Activated CD8-positive, alpha-beta memory T cell treated with anti-CD3 and anti-CD28 coated beads for 4 hours (primary cell): ENCODE results near the gene NMNAT2.
"Not testable (repeated sequence)": the region's sequence is repeated elsewhere in the genome, so short reads cannot be mapped to it uniquely, and the experiment has no call there.

ENCODE experiments used
- DNase-seq, 2 donors: peaks; one replicate each; pipeline ENCODE4 v3.0.0-alpha.2; 2020; ENCODE audit warnings: low read depth in 2 of 2

NMNAT2 gene

DNA sequence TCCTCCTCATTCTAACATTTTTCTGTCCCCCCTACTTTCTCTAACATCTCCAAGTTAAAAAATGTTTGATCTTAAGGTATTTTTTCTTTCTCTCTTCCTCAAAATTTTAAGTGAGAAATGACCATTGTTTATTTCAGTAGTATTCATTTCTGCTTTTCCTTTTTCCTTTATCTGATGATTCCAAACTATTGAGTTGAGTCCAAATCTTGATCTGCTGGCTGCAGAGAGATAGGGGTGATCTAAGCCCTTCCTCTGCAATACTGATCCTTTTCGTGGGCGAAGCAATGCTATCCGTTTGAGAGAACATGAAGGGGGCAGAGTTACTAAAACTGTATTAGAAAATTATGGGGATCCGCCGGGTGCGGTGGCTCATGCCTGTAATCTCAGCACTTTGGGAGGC, 516 bp upstream of the NMNAT2 start:
- no peak for DNase-seq

DNA sequence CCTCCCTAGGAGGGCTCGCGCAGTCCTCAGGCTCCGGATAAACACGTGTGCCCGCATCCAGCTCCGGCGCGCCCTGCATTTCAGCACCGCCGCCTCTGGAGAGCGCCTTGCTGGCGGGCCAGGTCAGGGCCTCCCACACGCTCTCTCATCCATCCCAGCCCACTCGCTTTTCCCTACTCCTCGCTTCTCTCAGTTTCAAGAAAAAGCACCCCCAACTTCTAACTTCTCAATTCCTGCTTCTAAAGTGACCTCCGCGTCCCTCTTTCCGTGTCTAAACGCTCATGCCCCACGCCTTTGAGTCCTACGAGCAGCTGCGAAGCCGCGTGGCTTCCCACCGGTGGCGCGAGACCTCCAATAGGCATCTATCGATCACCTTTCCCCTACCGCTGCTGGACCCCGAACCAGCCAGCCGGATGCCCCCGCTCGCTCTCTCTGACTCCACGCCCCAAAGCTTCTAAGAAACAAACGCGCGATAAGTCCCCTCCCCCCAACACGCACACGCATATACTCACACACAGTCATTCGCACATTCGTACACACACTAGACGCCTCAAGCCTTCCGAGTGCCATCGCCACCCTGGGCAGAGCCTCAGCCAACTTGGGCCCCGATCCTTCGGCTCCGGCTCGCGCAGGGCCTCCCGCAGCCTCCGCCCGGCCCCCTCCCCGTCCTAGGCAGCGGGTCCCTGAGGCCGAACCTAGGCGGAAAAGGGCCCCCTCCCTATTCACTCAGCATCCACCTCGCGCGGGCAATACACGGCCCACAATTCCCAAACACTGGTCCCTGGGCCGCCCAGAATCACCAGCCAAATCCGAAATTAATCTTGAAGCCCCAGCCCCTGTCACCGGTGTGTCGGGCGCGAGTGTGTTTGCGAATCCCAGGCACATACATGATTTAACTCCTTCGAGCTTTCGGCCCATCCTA, 1.1 kb downstream of the NMNAT2 start:
- DNase-seq, result peak in 1 of 2 donors; percentile 4

GRCh38 chr1:183414365-183414764, 3.8 kb downstream of the NMNAT2 start:
- no peak for DNase-seq

DNA sequence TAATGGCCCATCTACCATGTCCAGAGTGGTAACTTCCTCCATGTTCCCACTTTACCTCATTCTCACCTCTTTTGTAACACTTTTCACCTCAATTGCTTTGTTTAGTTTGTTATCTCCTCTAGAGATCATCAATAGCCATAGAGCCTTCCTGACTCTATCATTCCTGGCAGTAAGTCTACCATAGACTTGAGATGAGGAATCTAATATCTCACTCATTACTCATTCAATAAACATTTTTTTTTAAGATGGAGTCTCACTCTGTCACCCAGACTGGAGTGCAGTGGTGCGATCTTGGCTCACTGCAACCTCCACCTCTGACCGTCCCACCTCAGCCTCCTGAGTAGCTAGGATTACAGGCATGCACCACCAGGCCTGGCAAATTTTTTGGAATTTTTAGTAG, 7.1 kb downstream of the NMNAT2 start:
- DNase-seq, result no peak

GRCh38 chr1:183407961-183408360, 10.2 kb downstream of the NMNAT2 start:
- DNase-seq, result no peak

DNA sequence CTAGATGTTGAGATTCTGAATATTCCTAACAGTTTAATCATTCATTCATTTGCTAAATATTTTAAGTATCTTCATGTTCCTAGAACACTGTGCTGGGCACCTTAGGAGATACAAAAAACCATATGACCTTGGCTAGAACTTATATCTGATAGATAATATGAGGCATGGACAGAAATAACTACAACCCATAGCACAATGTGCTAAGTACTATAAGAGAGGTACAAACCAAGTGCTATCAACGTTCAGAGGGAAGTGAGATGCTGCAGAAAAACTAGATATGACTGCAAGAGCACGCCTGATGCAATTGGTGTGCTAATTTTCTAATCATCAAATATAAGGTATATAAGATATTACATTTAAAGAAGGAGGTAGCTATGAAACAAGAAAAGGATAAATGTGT, 10.7 kb downstream of the NMNAT2 start:
- DNase-seq, result no peak

GRCh38 chr1:183404476-183404875, 13.7 kb downstream of the NMNAT2 start:
- DNase-seq, result no peak

DNA sequence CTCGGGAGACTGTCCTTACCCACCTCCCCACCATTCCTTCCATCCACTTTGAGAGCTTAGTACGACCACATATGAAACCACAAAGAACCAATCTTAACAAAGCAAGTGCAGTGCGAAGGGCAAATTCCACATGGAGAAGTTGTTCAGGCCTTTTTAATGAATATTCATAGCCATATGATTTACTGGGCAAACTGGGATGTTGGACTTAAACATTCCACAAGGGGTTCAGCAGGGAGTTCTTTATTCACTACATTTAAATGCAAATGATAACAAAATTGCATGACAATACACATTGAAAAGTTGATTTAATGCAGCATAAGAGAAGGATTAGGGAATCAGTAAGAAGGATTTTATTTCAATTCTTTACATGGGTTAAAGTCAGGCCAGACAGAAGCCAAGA, 14.7 kb downstream of the NMNAT2 start:
- DNase-seq, result no peak

GRCh38 chr1:183401565-183401964, 16.6 kb downstream of the NMNAT2 start:
- DNase-seq, result not testable (repeated sequence)

- DNase-seq, result no peak
Observed at GRCh38 chr1:183394435-183394834, 23.7 kb downstream of the NMNAT2 start.

DNA sequence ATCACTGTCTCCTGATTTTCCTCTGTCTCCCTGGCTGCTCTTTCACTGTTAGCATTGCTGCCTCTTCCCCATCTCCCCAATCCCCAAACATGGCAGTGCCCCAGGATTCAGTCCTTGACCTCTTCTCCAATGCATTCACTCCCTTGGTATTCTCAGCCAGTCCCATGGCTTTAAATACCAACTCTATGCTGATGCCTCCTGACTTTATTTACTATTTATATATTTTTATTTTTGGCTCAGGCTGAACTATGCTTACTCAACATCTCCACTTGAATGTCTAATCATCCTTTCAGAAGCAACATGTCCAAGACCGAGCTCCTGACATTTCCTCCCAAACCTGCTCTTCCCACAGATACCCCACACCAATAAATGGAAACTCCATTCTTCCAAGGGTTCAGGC, 26.3 kb downstream of the NMNAT2 start:
- DNase-seq, result no peak

GRCh38 chr1:183390561-183390960, 27.6 kb downstream of the NMNAT2 start:
- DNase-seq, result no peak

- DNase-seq, result no peak
Observed at GRCh38 chr1:183388735-183389134, 29.4 kb downstream of the NMNAT2 start.

- no peak for DNase-seq
Observed at GRCh38 chr1:183385340-183386144, 32.6 kb downstream of the NMNAT2 start.

DNA sequence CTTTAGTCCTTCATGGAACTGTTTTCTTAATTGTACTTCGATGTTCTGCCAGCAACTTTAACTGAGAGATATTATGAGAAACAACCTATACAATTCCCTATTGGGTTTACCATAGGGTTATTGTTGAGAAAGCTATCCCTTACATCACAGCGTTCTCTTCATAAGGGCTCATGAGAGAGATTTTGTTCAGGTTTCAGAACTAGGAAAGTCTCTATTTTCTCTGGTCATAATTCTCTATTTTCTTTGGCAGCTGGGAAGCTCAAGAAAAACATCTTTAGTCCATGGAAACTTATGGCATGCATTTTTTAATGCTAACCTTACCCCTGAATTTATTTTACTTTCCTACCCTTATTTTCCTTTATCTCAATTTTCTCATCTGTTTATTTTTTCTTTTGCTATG, 38.2 kb downstream of the NMNAT2 start:
- DNase-seq, result no peak

GRCh38 chr1:183375381-183375780, 42.8 kb downstream of the NMNAT2 start:
- no peak for DNase-seq

GRCh38 chr1:183374825-183375224, 43.4 kb downstream of the NMNAT2 start:
- DNase-seq, result no peak

GRCh38 chr1:183372586-183373230, 45.5 kb downstream of the NMNAT2 start:
- no peak for DNase-seq

DNA sequence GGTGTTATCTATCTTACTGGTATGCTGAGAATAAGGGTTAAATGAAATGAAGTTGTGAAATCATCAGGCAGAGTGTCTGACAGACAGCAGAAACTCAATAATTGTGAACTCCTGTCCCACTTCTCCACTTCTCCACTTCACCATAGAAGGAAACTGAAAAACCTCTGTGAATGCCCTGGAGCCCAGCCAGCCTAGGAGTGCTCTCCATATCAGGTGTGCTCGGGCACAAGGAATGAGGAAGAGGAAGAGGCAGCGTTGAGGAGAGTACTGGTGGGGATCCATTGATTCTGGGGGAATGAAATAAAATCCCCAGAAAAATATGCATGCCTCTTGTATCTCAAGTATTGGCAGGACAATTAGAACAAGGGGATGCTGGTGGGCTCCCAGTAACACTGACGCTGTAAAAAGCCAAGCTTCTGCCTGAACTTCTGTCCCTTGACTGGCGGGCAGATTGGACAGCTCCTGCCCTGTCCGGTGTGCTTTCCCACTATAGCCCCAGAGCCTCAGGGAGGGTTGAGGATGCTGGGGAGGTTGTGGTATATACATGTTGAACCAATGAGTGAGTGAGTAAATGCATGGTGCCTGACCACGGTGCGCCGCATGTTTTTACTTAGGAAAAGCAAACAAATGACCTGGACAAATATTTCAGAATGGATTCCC, 47.7 kb downstream of the NMNAT2 start:
- DNase-seq, result no peak

GRCh38 chr1:183368213-183369108, 49.7 kb downstream of the NMNAT2 start:
- no peak for DNase-seq

GRCh38 chr1:183366116-183366515, 52.1 kb downstream of the NMNAT2 start:
- no peak for DNase-seq
